HG02973 (cell line): ENCODE measurements around the gene CMSS1.

Experiments
- ATAC-seq: cut with Tn5 transposase; IDR thresholded peaks from one replicate; pipeline ENCODE4 v1.9.1; 2021; ENCODE audit warnings: moderate library complexity; ENCODE audit not compliant: unreplicated experiment

CMSS1 gene

GRCh38 chr3:99957151-99957796, 139.6 kb downstream of the CMSS1 start:
- ATAC-seq: no peak

- ATAC-seq: no peak
Measured at GRCh38 chr3:99958222-99958912, 140.7 kb downstream of the CMSS1 start.

GRCh38 chr3:99960123-99960878, 142.6 kb downstream of the CMSS1 start:
- ATAC-seq: no peak

- no peak for ATAC-seq
Measured at GRCh38 chr3:99960941-99961340, 143.3 kb downstream of the CMSS1 start.

GRCh38 chr3:99961756-99962515, 144.3 kb downstream of the CMSS1 start:
- ATAC-seq: no peak

- ATAC-seq: no peak
Measured at GRCh38 chr3:99962703-99963102, 145.0 kb downstream of the CMSS1 start.

GRCh38 chr3:99965077-99965476, 147.4 kb downstream of the CMSS1 start:
- ATAC-seq: no peak

- ATAC-seq: no peak
Measured at GRCh38 chr3:99965681-99966408, 148.2 kb downstream of the CMSS1 start.

- no peak for ATAC-seq
Measured at GRCh38 chr3:99966662-99967416, 149.2 kb downstream of the CMSS1 start.

- ATAC-seq: no peak
Measured at GRCh38 chr3:99967796-99968195, 150.1 kb downstream of the CMSS1 start.

- ATAC-seq: no peak
Measured at GRCh38 chr3:99969136-99969535, 151.5 kb downstream of the CMSS1 start.

- ATAC-seq: peak; percentile 85
Measured at GRCh38 chr3:99970198-99970597, 152.5 kb downstream of the CMSS1 start.

- no peak for ATAC-seq
Measured at GRCh38 chr3:99971761-99972160, 154.1 kb downstream of the CMSS1 start.

GRCh38 chr3:99972380-99973104, 154.9 kb downstream of the CMSS1 start:
- no peak for ATAC-seq

- no peak for ATAC-seq
Measured at GRCh38 chr3:99974989-99975388, 157.3 kb downstream of the CMSS1 start.

- ATAC-seq: no peak
Measured at GRCh38 chr3:99976584-99976983, 158.9 kb downstream of the CMSS1 start.

GRCh38 chr3:99978221-99978620, 160.6 kb downstream of the CMSS1 start:
- no peak for ATAC-seq

- ATAC-seq: no peak
Measured at GRCh38 chr3:99980606-99981005, 162.9 kb downstream of the CMSS1 start.

- no peak for ATAC-seq
Measured at GRCh38 chr3:99981138-99981537, 163.5 kb downstream of the CMSS1 start.
